Thyroid gland (tissue), 4 donors: ENCODE measurements around the gene ERC1.

ENCODE experiments used
- POLR2A ChIP-seq, 2 donors: fragments of 450-650 bp; IDR thresholded peaks; one replicate each; pipeline ENCODE4 v1.6.1; 2017; ENCODE audit warnings: antibody characterized with exemption in 2 of 2, mild to moderate bottlenecking in 2 of 2, moderate library complexity in 1 of 2
- TF ChIP-seq, protein P1 (sequence below), 6 experiments: fragments of 200-600 bp in 3 of 6; fragments of 450-650 bp in 3 of 6; sonication (generic) in 3 of 6; IDR thresholded peaks; one replicate each; pipeline ENCODE4 v1.5.1; 2016 to 2019; ENCODE audit warnings: antibody characterized with exemption in 6 of 6, mild to moderate bottlenecking in 2 of 6, inconsistent platforms in 1 of 6, moderate library complexity in 1 of 6

- no peak for TF ChIP-seq POLR2A (IDR thresholded peaks at IDR 0.05)
- TF ChIP-seq, protein P1, sequence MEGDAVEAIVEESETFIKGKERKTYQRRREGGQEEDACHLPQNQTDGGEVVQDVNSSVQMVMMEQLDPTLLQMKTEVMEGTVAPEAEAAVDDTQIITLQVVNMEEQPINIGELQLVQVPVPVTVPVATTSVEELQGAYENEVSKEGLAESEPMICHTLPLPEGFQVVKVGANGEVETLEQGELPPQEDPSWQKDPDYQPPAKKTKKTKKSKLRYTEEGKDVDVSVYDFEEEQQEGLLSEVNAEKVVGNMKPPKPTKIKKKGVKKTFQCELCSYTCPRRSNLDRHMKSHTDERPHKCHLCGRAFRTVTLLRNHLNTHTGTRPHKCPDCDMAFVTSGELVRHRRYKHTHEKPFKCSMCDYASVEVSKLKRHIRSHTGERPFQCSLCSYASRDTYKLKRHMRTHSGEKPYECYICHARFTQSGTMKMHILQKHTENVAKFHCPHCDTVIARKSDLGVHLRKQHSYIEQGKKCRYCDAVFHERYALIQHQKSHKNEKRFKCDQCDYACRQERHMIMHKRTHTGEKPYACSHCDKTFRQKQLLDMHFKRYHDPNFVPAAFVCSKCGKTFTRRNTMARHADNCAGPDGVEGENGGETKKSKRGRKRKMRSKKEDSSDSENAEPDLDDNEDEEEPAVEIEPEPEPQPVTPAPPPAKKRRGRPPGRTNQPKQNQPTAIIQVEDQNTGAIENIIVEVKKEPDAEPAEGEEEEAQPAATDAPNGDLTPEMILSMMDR (IDR thresholded peaks at IDR 0.05), result no peak
These were observed 545.8 kb downstream of the ERC1 start for GRCh38 chr12:1536817-1537216.
